Kidney (tissue), 14 donors: ENCODE results near the gene LMNA. TPM values are rescaled to one million over a fixed set of nuclear protein-coding genes. Genes with fewer than 3 reads are reported as not detected.
A peak's percentile ranks its signal among the peaks of the same experiment; 100 is the strongest.

ENCODE experiments used
- DNase-seq, 5 donors: peaks; one replicate each; pipeline ENCODE4 v3.0.0-alpha.2; 2013 to 2020
- FAIRE-seq: peaks from 2 replicates; lab custom pipeline; 2012; peaks lifted over from hg19 to GRCh38; lab: Jason Lieb, UNC
- H3K27ac ChIP-seq, 2 donors: one replicate each; pipeline ENCODE4 v1.7.0; 2013; ENCODE audit warnings: low read depth in 2 of 2, low read length in 2 of 2, inconsistent platforms in 1 of 2
- H3K27me3 ChIP-seq: one replicate; pipeline ENCODE4 v1.7.1; 2013; ENCODE audit warnings: low read length, inconsistent platforms; ENCODE audit not compliant: control insufficient read depth, insufficient read depth
- H3K36me3 ChIP-seq, 3 donors: one replicate each; pipeline versions ENCODE4 v1.7.0 to v1.7.1; 2013; ENCODE audit warnings: low read length in 3 of 3, control low read depth in 1 of 3, inconsistent platforms in 1 of 3; ENCODE audit not compliant: insufficient read depth in 3 of 3, control insufficient read depth in 2 of 3
- H3K4me1 ChIP-seq, 3 donors: one replicate each; pipeline versions ENCODE4 v1.7.0 to v1.7.1; 2013; ENCODE audit warnings: low read length in 3 of 3, inconsistent platforms in 1 of 3, low read depth in 1 of 3; ENCODE audit not compliant: control insufficient read depth in 2 of 3, insufficient read depth in 2 of 3
- H3K4me3 ChIP-seq, 3 donors: one replicate each; pipeline versions ENCODE4 v1.7.0 to v1.8.1; 2013; ENCODE audit warnings: low read length in 3 of 3, control low read depth in 1 of 3, inconsistent platforms in 1 of 3
- H3K9ac ChIP-seq, 3 donors: one replicate each; pipeline versions ENCODE4 v1.7.0 to v1.7.1; 2013; ENCODE audit warnings: low read length in 3 of 3, control low read depth in 1 of 3, inconsistent platforms in 1 of 3
- H3K9me3 ChIP-seq, 3 donors: one replicate each; pipeline versions ENCODE4 v1.7.0 to v1.7.1; 2013; ENCODE audit warnings: low read length in 3 of 3, control low read depth in 1 of 3, inconsistent platforms in 1 of 3; ENCODE audit not compliant: control insufficient read depth in 2 of 3, insufficient read depth in 1 of 3
- CTCF ChIP-seq: IDR thresholded peaks from 3 replicates; pipeline ENCODE4 v1.5.1; 2012; ENCODE audit warnings: mild to moderate bottlenecking, moderate library complexity, borderline replicate concordance; ENCODE audit not compliant: insufficient read depth; ENCODE audit errors: extremely low read depth
- intact Hi-C: fragments of 100-400 bp; cut with DNase I; formaldehyde crosslinking; loops from one replicate; pipeline ENCODE4 v1.11.1; 2022
- polyA plus RNA-seq: library from polyadenylated mRNA; stranded (reverse); fragments of 350-450 nt; fragmentation: Illumina TruSeq; extraction: RNeasy Lipid Tissue Mini Kit (QIAGEN cat#74804); gene quantifications from one replicate; pipeline ENCODE4 v1.2.3, GENCODE V29; 2014; ENCODE audit warnings: low read depth, low replicate concordance; ENCODE audit not compliant: insufficient read depth
- total RNA-seq: library from RNA; stranded (reverse); fragmentation: NEBNext Ultra II Directional; extraction: Animal tissue kit (Norgen Biotek cat#: 25700); gene quantifications from one replicate; pipeline ENCODE4 v1.2.1, GENCODE V29; 2021
- donor health status: control.
- donor health status: control.
- donor health status: control.
- donor health status: control.
- donor health status: control.
- donor health status: DM: yes; HTN: yes; CAD: no.
- donor health status: Normal renal cell carcinoma (clear cell type).

Gene LMNA
- total and polyA plus RNA-seq, 2 donors from 2014 or later = 145 to 384 TPM

DNA sequence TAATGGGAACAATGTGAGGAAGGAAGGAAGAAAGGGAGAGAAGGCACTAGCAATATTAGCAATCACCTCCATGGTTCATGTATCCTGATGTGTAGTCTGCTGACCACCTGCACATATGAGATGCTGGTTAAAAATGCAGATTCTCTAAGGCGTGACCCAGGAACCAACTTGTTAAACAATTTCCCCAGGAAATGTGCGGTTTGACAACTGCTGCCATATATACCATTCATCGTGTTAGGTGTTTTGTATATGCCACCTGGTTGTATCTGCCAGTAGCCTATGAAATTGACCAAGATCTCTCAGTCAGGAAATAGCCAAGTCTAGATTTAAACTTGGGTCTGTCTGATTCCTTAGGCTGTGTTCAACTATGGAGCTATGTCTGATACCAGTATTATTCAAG is 43.0 kb downstream of the LMNA start:
- intact Hi-C loops = no loop called here
- no peaks in the 10 kb centered on the region for H3K27me3 ChIP-seq
- H3K4me3 ChIP-seq = no peak overlapping the region
- FAIRE-seq = no peak
- no peak overlapping the region for H3K27ac ChIP-seq
- H3K9me3 ChIP-seq = no peaks in the 10 kb centered on the region
- no peak for DNase-seq
- no peaks in the 10 kb centered on the region for H3K36me3 ChIP-seq
- H3K4me1 ChIP-seq = peaks cover 3 to 22% (median 22%) of the 10 kb centered on the region in 3 donors
- TF ChIP-seq CTCF = no peak
- H3K9ac ChIP-seq = no peak overlapping the region

- FAIRE-seq (no peak), DNase-seq (peak in 1 of 5 donors; percentile 46)
- no peaks in the 10 kb centered on the region for H3K27me3 ChIP-seq
- no peaks in the 10 kb centered on the region for H3K36me3 ChIP-seq
- H3K9me3 ChIP-seq = no peaks in the 10 kb centered on the region
- H3K27ac ChIP-seq = no peak overlapping the region
- H3K4me3 ChIP-seq = no peak overlapping the region
- intact Hi-C loops = no loop called here
- no peak overlapping the region for H3K9ac ChIP-seq
- no peak for TF ChIP-seq CTCF
- H3K4me1 ChIP-seq = peaks cover 3 to 24% (median 21%) of the 10 kb centered on the region in 3 donors
Observed at GRCh38 chr1:156157966-156158365, 43.5 kb downstream of the LMNA start.

DNA sequence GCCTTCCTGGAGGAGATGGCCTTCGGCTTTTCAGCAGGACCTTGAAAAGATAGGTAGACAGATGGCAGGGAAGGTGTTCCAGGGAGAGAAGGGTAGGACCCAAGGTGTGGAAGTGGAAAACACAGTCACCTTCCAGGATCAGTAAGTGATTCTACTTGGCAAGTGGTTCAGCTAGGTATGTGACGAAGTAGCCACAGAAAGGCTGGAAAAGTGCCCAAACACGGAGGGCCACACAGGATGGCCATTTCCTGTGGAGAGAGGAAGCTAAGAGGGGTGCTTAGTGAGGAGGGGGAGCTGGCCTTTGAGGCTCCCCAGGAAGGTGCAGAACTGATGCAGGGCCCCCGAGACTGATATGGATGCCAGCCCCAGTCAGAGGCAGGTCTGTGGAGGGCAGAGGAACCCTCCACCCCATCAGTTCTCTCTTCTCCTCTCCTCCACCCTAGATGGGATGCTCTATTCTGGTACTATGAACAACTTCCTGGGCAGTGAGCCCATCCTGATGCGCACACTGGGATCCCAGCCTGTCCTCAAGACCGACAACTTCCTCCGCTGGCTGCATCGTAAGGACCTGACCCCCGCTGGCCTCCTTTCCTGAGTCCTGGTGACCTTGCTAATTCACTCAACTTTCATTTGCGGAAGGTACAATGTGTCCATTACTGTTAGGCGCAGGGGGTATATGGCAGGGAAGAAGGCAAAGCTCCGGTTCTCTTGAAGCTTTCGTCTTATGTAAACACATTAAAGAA is 45.7 kb downstream of the LMNA start:
- H3K36me3 ChIP-seq = no peaks in the 10 kb centered on the region
- intact Hi-C loops = no loop called here
- TF ChIP-seq CTCF = no peak
- H3K4me3 ChIP-seq = peak overlapping the region; percentile 37 to 60 (median 52)
- peak overlapping the region; percentile 62 to 83 for H3K27ac ChIP-seq
- no peak for FAIRE-seq
- no peaks in the 10 kb centered on the region for H3K27me3 ChIP-seq
- H3K4me1 ChIP-seq = peaks cover 0 to 17% (median 15%) of the 10 kb centered on the region in 3 donors
- no peaks in the 10 kb centered on the region for H3K9me3 ChIP-seq
- H3K9ac ChIP-seq = peak overlapping the region in 2 of 3 donors; percentile 1 to 61
- DNase-seq = peak in 2 of 5 donors; percentile 41 to 81
